ENCODE measurements around the gene RTBDN.
A peak's percentile ranks its signal among the peaks of the same experiment; 100 is the strongest.
"Not testable (repeated sequence)": the region's sequence is repeated elsewhere in the genome, so short reads cannot be mapped to it uniquely, and the experiment has no call there.

RTBDN gene

DNA sequence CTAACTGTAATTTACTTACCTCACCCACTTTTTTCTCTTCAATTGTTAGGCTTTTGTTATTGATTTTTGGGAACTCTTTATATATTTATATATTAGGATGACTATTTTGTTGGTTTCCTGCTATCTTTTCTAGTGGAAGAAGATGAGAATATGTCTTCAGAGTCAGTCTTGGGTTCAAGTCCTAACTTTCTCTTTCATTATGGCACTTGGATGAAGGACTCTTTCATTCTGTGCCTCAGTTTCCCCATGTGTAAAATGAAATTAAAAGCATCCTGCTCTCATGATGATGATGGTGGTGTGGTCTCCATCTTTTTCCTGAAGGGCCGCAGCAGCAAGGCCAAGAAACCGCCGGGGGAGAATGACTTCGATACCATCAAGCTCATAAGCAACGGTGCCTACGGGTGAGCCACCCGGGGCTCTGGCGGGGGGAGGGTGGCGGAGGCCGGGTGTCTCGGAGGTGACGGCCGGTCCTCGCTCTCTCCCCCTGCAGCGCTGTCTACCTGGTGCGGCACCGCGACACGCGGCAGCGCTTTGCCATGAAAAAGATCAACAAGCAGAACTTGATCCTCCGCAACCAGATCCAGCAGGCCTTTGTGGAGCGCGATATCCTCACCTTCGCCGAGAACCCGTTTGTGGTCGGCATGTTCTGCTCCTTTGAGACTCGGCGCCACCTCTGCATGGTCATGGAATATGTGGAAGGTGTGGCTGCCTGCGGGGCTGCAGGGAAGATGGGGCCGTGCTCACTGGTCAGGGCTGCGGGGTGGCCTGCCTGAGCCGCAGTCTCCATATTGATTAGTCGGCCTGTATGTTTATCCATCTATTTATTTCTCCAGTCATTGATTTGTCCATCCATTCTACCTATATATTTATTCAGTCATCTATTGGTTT lies 23.9 kb upstream of the RTBDN start:
- no peak overlapping the region for H3K4me3 ChIP-seq (ENCODE audit: low read depth, low read length)

DNA sequence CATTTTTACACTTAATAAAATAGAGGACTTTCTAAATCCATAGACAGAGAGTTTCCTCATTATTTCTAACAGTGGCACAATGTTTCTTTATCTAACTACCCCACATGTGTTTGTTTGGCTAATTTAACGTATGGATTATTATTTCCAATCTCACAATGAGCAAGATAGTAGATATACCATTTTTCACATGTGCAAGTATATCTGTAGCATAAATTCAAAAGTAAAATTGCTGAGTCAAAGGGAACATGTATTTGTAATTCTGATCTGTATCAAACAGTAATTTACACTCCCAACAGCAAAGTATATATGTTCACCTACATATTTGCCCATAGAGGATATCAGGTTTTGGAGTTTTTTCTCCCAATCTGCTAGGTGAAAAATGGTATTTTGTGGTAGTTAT lies 22.3 kb upstream of the RTBDN start:
- H3K4me3 ChIP-seq (ENCODE audit: low read depth, low read length) = no peak overlapping the region

- H3K4me3 ChIP-seq (ENCODE audit: low read depth, low read length) = no peak overlapping the region
Observed at GRCh38 chr19:12847159-12848139, 13.1 kb upstream of the RTBDN start.

DNA sequence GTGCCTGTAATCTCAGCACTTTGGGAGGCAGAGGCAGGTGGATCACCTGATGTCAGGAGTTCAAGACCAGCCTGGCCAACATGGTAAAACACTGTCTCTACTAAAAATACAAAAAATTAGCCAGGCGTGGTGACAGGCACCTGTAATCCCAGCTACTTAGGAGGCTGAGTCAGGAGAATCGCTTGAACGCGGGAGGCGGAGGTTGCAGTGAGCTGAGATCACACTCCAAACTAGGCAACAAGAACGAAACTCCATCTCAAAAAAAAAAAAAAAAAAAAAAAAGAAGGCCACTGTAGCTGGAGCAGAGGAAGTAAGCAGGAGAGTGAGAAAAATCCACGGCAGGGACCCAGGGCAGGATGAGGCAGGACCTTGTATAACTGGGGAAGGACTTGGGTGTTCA lies 12.2 kb upstream of the RTBDN start:
- H3K4me3 ChIP-seq (ENCODE audit: low read depth, low read length) = not testable (repeated sequence)

DNA sequence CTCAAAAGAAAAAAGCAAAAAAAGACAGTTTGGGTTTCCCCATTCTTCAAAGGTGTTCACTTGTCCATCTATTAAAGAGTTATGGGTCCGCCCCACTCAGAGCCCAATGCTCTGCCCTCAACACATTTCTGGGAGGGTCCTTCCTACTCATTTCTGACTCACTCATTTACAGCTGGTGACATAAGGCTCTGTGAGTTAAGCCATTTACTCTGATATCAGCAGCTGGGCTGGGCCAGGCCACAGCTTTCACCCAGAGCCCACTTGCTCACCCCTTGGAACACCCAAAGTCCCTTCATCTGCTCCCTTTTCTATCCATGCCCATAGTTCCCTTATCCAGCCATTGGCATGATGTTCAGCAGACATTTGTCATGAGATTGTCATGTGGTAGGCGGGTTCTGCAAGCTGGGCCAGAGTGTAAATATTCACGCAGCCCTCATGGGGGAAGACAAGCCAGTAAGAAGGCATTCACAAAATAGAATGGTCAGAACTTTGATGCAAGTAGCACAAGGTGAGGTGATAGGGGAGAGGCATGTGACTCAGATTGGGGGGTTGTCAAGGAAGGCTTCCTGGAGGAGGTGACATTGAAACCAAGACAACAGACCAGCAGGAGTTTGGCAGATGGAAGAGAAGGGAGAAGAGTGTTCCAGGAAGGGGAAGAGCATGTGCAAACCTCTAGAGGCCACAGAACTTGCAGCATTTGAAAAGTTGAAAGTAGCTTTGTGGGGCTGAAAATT lies 9.8 kb upstream of the RTBDN start:
- no peak overlapping the region for H3K4me3 ChIP-seq (ENCODE audit: low read depth, low read length)

DNA sequence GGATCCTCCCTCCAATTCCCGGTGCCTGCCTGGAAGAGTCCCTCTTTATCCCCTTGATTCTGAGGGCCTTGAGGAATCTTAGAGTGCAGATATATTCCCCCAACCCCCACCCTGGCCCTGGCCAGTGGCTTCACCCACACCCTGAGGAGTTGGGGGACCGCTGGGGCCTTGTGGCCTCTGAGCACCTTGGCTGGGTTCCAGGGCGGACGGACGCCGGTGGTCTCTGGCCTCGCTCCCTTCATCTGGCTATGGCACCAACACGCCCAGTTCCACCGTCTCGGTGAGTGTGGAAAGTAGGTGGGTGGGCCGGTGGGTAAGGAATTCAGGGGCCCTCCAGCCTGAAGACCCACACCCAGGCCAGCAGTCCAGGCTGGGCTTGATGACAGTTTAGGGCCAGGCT lies 8.9 kb upstream of the RTBDN start:
- no peak overlapping the region for H3K4me3 ChIP-seq (ENCODE audit: low read depth, low read length)

GRCh38 chr19:12842511-12842910 lies 8.1 kb upstream of the RTBDN start:
- H3K4me3 ChIP-seq (ENCODE audit: low read depth, low read length) = no peak overlapping the region

GRCh38 chr19:12841094-12841493 lies 6.7 kb upstream of the RTBDN start:
- H3K4me3 ChIP-seq (ENCODE audit: low read depth, low read length) = peak overlapping the region; percentile 25

DNA sequence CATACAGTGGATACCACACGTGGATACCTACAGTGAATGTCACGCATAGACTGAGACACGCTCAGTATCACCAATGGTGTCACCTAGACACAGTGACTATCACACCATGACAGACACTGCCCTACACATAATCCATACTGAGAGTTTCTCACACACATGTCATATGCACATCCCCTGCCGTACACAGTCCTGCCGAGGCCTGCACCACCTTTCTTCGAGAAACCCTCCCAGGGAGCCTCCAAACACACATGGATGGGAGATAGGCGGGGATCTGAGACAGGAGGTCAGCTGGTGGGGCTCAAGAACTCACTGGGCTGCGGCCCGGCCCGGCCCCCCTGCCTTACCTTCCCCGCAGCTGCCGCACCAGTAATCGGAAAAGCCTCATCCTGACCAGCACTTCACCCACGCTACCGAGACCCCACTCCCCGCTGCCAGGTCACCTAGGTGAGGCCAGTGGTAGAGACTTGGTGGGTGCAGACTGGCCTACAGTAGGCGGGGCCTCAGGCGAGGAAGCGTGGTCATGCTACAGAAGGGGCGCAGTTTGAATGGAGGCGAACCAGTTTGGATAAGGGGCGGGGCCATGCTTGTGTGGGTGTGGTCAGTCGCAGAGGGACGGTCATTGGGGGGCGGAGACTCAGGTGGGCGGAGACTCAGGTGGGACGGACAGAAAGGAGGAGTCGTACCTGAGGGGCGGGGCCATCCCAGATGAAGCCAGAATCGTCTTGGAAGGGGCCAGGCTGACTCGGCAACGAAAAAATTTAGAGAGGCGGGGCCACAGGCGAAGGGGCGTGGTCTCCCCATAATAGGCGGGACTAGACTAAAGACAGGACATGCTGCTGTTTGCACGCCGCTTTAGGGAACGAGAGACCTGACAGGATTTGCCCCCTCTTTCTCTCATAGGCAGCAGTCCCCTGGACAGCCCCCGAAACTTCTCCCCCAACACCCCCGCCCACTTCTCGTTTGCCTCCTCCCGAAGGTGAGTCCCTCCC lies 6.0 kb upstream of the RTBDN start:
- peak overlapping the region; percentile 25 for H3K4me3 ChIP-seq (ENCODE audit: low read depth, low read length)

DNA sequence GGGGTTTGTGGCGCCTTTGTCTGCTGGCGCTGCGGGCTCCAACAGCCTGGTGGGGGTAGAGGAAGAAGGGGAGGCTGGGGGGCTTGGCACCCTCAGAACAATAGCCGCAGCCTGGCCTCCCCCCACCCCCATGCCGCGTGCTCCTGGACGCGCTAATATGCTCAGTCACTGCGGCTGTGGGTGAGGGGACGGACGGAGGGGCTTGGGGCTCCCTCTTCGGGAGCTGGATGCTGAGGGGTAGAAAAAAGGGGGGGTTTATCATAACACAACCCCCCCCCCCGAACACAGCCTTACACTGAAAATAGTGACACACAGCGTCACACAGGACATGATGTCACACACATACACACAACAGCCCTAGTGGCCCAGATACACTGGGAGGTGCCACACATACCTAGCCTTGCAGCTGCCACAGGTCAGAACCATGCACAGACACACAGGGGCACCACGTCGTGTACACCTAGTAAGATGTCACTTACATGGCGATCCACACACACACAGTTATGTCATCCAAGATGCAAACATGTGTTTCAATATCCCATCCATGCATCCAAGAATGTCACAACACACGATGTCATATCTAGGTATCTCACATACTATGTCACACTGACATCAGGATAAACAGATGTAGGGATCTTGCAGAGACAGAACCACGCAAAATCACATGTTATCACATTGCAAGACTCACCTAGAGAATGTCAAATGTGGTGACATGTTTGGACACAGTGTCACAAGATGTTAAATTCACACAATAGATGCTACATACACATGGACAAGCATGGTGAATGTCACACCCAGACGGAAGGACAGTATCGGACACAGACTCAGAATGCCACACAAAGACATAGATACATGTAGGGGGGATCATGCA lies 4.7 kb upstream of the RTBDN start:
- H3K4me3 ChIP-seq (ENCODE audit: low read depth, low read length) = peak overlapping the region; percentile 56

GRCh38 chr19:12838182-12838885 lies 4.0 kb upstream of the RTBDN start, which contains the start of gene MAST1:
MAST1 (plus strand) TSS chr19:12838515; CDS start chr19:12838573, 58 bp downstream.
- H3K4me3 ChIP-seq (ENCODE audit: low read depth, low read length) = peak within 1 kb of the TSS; percentile 56

DNA sequence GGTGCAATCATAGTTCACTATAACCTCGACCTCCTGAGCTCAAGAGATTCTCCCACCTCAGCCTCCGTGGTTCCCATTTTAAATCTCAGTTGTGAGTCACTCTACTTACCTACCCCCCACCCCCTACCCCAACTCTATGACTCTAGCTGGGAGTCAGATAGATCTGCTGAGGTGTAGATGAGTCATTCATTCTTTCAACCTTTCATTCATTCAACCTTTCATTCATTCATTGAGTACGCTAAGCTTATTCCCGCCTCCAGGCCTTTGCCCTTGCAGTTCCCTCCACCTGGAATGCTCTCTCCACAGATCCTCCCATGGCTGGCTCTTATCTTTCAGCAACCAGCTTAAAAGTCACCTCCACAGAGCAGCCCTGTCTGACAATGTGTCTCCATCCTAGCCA lies 2.8 kb upstream of the RTBDN start:
- H3K4me3 ChIP-seq (ENCODE audit: low read depth, low read length) = no peak overlapping the region

GRCh38 chr19:12836529-12836863 lies 2.1 kb upstream of the RTBDN start:
- no peak overlapping the region for H3K4me3 ChIP-seq (ENCODE audit: low read depth, low read length)

DNA sequence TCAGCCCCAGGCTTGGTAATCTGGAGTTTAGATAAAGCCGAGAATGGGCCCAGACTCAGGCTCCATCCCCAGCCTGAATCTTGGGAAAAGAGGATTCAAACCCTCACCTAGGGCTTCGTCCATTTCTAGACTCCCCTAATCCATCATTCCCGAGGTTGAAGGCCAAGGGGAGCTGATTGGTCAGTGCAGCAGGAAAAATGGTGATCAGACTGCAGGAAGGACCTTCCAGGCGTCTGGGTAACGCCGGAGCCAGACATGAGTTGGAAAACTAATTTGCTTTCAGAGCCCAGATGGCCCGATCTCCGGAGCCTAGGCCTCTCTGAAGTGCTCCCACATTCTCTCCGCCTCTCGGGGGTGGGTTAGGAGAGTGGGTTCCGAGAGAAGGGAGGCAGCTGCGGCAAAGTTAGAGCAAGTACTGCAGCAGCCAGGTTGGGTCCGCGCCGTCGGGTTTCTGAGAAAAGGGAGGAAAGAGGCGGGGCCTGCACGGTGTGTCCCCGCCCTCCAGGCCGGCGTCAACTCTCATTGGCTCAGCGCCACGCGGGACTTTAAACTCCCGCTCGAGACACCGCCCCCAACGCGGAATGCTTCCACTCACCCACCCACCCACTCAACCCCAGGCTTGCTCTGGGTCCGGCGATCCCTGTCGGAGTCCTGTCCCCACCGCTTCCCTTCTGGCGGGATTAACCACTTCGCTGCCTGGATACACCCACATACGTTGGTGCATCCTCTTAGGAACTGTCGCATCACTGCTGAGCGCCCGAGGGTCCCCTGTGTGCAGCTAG lies 788 bp upstream of the RTBDN start:
- no peak overlapping the region for H3K4me3 ChIP-seq (ENCODE audit: low read depth, low read length)

GRCh38 chr19:12833738-12834565 lies 427 bp downstream of the RTBDN start:
- peak overlapping the region; percentile 45 for H3K4me3 ChIP-seq (ENCODE audit: low read depth, low read length)

DNA sequence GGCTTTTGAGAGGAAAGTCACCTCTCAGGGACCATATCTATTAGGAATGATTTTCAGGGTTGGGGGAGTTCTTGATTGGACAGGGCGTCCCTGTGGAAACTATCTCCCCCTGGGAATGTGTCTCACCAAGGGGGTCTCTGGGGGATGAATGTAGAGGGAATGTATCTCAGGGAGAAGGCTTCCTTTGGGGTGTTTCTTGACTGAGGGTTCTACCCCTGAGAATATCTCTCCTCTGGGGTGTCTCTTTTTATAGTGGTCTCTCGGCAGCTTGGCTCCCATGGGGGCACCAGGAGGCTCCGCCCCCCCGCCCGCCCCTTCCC lies 1.0 kb downstream of the RTBDN start:
- H3K4me3 ChIP-seq (ENCODE audit: low read depth, low read length) = no peak overlapping the region

- H3K4me3 ChIP-seq (ENCODE audit: low read depth, low read length) = peak overlapping the region; percentile 8
Observed at GRCh38 chr19:12828494-12828893, 5.9 kb downstream of the RTBDN start.

All from iPS-11a (cell line).